GM19043 (cell line): ENCODE measurements around the gene CNTNAP3B.
"Not testable (repeated sequence)": the region's sequence is repeated elsewhere in the genome, so short reads cannot be mapped to it uniquely, and the experiment has no call there.

ENCODE experiments used
- ATAC-seq: cut with Tn5 transposase; IDR thresholded peaks from one replicate; pipeline ENCODE4 v1.9.1; 2021; ENCODE audit warnings: low read depth; ENCODE audit not compliant: unreplicated experiment

CNTNAP3B gene

DNA sequence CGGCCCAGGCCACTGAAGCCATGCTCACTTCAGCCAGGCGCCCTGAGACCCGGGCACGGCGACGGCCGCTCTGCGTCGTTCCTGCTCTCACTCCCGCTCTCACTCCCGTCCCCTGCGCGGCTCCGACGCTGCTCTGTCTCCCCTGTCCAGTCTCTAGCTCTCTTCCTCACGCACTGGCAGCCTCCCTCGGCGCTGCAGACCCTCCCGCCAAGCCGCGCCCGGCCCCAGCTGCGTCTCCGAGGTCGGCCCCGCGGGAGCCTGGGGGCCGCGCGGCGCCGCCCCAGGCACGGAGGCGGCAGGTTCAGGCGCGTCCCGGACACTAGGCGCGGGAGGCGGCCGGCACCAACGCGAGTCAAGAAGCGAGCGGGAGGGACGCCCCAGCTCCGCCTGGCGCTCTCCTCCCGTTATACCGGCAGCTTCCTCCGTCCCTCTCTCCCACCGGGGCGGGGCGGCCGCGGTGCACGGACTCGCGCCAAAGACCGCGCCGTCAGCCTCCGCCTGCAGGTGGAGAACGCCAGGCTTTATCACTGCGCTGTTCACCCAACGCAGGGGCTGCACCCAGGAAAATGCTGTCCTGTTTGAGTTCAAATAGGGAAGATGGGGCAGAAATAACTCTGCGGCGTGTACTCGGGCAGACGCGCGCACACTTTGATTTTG is at the start of gene CNTNAP3B:
TSS of gene CNTNAP3B (minus strand) at position 354 of the 657 bp plus-strand sequence. CDS start at position 22, 332 bp downstream.
- ATAC-seq, result not testable (repeated sequence)

- not testable (repeated sequence) for ATAC-seq
Observed at GRCh38 chr9:42160299-42160698, 31.1 kb upstream of the CNTNAP3B start.

DNA sequence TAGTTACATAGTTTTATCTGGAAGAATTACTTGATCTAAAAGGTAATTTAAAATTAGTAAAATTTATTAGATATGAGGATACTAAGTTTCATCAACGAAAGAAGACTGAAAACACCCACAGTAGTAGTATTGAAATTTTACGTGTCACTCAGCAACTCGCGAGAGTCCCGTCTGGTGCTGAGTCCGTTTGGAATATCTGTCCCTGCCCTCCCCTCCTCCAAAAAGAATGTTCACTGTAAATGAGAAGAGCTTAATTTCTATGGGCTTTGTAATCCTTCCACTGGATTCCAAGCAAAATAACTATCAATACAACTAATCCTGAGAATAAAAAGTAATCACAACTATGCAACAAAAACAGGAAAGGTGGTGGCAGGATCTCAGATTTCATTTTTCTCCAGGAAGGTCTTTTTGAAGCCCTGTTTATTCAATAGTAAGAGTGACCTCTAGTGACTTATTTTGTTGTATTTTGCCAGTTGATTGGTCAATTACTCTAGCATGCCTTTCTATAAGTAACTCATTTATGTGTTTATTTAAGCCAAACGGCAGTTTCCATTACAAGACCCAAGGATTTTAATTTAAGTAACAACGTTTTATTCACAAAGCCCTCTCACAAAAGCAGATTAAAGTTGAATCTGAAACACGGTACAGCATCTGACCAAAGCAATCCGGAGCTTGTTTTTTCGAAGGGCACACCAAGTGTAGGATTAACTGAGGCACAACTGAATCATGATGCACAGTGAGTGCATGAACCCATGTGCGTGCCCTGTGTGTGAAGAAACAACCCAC is 2.0 kb downstream of the CNTNAP3B start:
- ATAC-seq, result not testable (repeated sequence)

GRCh38 chr9:42121007-42121406 is 8.2 kb downstream of the CNTNAP3B start:
- ATAC-seq, result not testable (repeated sequence)

DNA sequence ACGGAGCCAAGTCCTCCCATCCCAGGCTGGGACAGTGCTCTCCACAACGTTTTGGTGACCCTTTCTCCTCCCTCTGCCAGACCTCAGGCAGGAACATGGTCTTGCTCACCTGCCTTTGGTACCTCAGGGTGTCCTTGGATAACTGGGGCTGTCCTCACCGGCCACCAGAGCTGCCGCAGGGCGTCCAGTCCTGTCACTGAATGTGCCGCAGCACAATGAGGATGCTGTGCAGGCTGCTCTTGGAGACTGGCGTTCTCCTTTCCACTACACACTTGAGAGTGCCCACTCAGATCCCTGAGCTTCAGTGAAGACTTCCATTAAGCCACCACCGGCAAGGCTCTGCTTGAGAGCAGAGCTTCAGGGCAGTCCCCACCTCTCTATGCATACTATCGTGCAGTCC is 33.3 kb downstream of the CNTNAP3B start:
- ATAC-seq, result not testable (repeated sequence)

DNA sequence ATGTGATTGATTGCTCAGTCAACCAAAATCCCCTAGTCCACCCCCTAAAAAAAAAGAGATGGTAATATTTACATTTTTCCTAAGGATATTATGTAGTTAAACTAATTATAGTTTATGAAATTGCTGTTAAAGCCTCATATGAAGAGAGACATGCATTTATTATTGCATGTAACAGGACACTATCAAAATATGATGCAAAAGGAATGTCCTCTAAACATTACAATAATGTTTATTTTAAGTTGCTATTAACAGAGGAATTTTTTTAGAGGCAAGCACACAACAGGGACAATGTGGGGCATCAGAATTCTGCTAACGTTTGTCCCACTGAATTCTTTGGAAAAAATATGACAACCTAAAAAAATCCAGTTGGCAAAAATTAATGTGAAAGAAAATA is 44.7 kb downstream of the CNTNAP3B start:
- ATAC-seq, result not testable (repeated sequence)

DNA sequence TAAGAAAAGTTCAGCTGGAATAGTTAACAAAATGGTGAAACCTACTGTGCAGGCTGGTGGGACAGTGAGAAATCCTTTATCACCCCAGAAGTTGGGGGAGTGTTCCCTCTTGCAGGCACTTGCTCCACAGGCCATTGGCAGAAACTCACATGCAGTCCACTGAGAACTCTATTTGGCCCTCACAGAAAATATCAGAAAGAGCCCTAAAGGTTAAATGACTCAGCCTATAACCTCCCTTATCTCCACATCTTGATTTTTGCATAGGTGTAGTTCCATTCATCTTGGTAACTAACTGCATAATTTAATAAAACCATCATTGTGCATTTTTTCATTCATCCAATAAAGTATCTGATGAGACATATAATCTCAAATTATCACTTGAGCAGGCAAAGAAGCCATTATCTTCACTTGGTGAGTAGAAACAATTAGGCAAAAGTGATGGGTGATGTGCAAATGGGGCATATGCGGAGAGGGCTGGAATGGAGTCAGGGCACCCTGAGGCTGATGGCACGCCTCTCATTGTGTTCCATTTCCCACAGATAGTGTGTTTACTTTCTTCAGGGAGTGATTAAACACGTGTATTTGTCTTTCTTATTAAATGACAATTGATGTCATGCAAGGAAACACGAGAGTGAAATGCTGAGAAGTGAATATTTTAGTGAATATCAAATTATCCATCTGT is 45.2 kb downstream of the CNTNAP3B start:
- ATAC-seq, result not testable (repeated sequence)

- not testable (repeated sequence) for ATAC-seq
Observed at GRCh38 chr9:42080376-42080775, 48.9 kb downstream of the CNTNAP3B start.

GRCh38 chr9:42074868-42075267 is 54.4 kb downstream of the CNTNAP3B start:
- ATAC-seq, result not testable (repeated sequence)

- not testable (repeated sequence) for ATAC-seq
Observed at GRCh38 chr9:42071026-42071425, 58.2 kb downstream of the CNTNAP3B start.

DNA sequence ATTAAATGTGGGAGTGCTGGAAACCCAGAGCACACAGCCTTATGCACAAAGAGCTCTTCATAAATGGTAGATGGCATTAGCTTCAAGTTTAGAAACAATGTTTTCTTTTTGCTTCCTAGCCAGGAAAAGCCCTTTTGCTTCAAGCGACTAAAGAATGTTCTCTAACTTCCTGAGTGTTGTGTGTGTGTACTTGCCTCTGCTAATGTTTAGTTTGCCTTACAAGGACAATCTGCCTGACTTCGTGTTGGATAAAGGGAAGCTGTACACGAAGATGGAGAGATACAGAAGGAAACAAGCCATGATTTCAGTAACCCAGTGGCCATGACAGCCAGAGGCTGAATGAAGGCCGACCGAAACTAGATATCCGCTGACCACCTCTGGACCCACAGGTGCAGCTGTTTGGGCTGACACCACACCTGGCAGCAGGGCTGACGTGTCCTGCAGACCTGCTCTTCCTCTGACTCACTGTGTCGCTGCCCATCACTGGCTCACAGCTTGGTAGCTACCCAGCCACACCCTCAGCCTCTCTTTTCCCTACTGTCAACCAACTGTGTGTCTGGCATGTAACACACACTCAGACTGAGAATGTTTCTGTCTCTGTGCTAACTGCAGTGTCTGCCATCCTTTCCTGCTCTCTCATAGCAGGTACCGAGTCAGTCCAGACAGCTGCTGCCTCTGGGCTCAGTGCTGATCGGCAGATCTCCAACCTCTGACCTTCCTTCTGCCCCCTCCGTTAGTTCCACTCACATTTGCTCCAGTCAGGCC is 59.0 kb downstream of the CNTNAP3B start:
- ATAC-seq, result not testable (repeated sequence)

GRCh38 chr9:42053874-42054273 is 75.4 kb downstream of the CNTNAP3B start:
- ATAC-seq, result not testable (repeated sequence)

- ATAC-seq, result not testable (repeated sequence)
Observed at GRCh38 chr9:42050701-42051100, 78.5 kb downstream of the CNTNAP3B start.

DNA sequence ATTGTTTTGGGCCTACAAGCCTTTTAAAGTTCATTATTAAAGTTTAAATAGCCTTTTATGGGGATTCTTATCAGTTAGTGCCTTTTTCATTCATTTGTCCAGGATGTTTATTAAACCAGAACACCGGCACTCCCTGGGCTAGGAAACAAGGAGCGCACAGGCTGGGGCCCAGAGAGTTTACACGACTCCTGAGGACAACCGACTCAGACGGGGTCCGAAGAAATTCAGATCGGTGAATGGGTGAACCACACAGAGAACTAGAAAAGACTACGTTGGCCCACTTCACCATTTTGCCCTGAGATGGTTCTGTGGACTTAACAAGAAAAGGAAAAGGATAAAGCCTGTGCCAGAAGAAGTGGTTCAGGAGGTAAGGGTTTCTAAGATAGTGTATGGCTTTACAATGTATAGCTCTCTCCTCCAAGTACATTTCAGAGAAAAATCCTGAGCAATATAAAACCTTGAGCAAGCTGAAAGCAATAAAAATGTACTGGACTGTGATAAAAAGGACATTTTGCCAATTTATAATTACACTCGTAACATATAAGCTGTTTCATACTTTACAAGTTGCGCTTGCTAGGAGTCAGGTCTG is 84.7 kb downstream of the CNTNAP3B start:
- ATAC-seq, result not testable (repeated sequence)

DNA sequence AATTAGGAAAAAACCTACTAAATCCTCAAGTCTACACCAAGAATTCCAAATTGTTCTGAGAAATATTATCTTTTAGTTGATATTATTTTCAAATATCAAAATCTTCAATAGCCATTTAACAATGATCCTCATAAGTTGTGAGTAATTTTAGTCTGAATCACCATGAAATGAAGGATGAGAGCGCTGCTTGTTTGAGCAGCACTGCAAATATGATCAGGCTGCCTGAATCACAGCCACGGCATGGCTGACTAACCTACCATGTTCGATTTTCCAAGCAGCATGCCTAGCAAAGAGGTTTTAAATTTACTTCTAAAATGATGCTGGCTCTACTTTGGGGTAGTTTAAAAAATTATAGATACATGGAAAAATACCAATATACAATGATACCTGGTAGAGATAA is 95.7 kb downstream of the CNTNAP3B start:
- ATAC-seq, result not testable (repeated sequence)

GRCh38 chr9:42020639-42021038 is 108.6 kb downstream of the CNTNAP3B start:
- ATAC-seq, result not testable (repeated sequence)

GRCh38 chr9:42018220-42018922 is 110.9 kb downstream of the CNTNAP3B start:
- not testable (repeated sequence) for ATAC-seq

DNA sequence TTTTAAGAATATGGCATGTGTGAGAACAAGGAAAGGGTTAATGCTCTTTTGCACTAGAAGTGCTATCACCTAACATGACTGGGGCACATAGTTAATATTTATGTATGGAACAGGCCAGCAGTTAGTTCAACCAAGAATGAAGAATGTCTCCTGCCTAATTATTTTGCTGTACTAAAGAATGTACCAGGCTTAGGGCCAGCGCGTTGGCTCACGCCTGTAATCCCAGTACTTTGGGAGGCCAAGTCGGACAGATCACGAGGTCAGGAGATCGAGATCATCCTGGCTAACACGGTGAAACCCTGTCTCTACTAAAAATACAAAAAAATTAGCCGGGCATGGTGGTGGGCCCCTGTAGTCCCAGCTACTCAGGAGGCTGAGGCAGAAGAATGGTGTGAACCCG is 114.9 kb downstream of the CNTNAP3B start:
- ATAC-seq, result not testable (repeated sequence)

GRCh38 chr9:41991607-41992006 is 137.6 kb downstream of the CNTNAP3B start:
- ATAC-seq, result not testable (repeated sequence)
